Measurements from ENCODE around the gene C8A. TPM values are rescaled to one million over a fixed set of nuclear protein-coding genes. Genes with fewer than 3 reads are reported as not detected.

Gene C8A
- total RNA-seq, 1 donor: not detected

DNA sequence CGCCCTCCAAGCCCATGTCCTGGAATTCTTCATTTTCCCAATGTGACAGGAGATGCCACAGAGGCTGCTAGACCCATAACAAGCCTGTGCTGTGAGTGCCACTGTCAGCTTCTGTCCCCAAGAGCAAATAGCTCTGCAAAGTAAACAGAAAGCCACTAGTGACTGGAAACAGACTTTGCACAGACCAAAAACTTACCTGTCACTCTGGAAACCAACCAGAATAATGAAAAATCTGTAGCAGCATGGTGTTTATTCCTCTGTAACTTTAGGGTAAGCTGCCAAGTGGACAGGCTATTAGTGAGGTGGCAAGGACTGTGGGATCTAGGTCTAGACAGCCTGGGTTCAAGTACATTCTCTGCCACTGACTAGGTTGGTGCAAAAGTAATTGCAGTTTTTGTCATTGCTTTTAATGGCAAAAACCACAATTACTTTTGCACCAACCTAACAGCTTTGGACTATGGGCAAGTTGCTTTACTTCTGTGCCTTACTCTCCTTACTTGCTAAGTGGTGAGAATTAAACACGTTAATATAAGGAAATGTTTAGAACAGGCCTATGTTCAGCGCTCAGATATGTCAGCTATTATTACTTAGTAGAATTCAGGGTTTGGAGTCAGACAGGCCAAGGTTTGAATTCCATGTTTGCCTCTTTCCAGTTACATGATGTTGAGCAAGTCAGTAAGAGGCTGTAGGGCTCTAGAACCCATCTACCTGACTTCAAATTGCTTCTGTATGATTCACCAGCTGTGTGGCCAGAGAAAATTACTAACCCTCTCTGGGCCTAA, 111.5 kb downstream of the C8A start, which contains the start of gene C8B:
Gene C8B (minus strand): TSS at position 100 of the 782 bp plus-strand sequence. CDS start 67 bp downstream, at position 33.
- Histone ChIP-seq H3K27ac (ENCODE audit: low read depth, low read length) (no peak within 1 kb of the TSS), H2AFZ (ENCODE audit: low read length) (no peak within 1 kb of the TSS), H3K4me1 (ENCODE audit: insufficient read depth, low read length) (no peaks in the 10 kb centered on the region), H3K27me3 (ENCODE audit: insufficient read depth, low read length) (no peaks in the 10 kb centered on the region), H3K4me2 (ENCODE audit: insufficient read depth, low read length) (no peak within 1 kb of the TSS), H3K9me3 (ENCODE audit: low read depth, low read length) (no peaks in the 10 kb centered on the region), H3K36me3 (ENCODE audit: insufficient read depth, low read length) (no peaks in the 10 kb centered on the region), H4K20me1 (ENCODE audit: insufficient read depth, low read length) (no peaks in the 10 kb centered on the region), H3K4me3 (ENCODE audit: insufficient read depth, low read length) (no peak within 1 kb of the TSS), H3K79me2 (ENCODE audit: insufficient read depth, low read length) (no peaks in the 10 kb centered on the region)
- peak; percentile 52 for DNase-seq (ENCODE audit: insufficient read length, low spot score, missing footprints)
- TF ChIP-seq, protein P1, sequence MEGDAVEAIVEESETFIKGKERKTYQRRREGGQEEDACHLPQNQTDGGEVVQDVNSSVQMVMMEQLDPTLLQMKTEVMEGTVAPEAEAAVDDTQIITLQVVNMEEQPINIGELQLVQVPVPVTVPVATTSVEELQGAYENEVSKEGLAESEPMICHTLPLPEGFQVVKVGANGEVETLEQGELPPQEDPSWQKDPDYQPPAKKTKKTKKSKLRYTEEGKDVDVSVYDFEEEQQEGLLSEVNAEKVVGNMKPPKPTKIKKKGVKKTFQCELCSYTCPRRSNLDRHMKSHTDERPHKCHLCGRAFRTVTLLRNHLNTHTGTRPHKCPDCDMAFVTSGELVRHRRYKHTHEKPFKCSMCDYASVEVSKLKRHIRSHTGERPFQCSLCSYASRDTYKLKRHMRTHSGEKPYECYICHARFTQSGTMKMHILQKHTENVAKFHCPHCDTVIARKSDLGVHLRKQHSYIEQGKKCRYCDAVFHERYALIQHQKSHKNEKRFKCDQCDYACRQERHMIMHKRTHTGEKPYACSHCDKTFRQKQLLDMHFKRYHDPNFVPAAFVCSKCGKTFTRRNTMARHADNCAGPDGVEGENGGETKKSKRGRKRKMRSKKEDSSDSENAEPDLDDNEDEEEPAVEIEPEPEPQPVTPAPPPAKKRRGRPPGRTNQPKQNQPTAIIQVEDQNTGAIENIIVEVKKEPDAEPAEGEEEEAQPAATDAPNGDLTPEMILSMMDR (IDR thresholded peaks at IDR 0.05; ENCODE audit: extremely low read depth, low read depth, low read length): no peak

DNA sequence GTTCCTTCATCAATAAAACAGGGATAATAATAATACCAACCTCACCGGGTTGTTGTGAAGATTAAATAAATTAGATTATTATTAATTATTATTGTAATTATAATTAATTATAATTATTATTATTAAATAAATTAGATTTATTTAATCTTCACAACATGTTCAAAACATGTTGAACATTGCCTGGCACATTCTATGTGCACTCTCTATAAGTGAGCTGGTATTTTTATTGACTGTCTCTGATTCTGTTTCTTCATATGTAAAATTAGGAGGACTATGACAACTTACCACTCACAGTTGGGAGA, 112.1 kb downstream of the C8A start:
- H3K4me2 ChIP-seq (ENCODE audit: insufficient read depth, low read length): no peak overlapping the region
- no peaks in the 10 kb centered on the region for H4K20me1 ChIP-seq (ENCODE audit: insufficient read depth, low read length)
- H3K27me3 ChIP-seq (ENCODE audit: insufficient read depth, low read length): no peaks in the 10 kb centered on the region
- no peaks in the 10 kb centered on the region for H3K9me3 ChIP-seq (ENCODE audit: low read depth, low read length)
- H3K4me1 ChIP-seq (ENCODE audit: insufficient read depth, low read length): no peaks in the 10 kb centered on the region
- no peak overlapping the region for H3K4me3 ChIP-seq (ENCODE audit: insufficient read depth, low read length)
- H2AFZ ChIP-seq (ENCODE audit: low read length): no peak overlapping the region
- H3K27ac ChIP-seq (ENCODE audit: low read depth, low read length): no peak overlapping the region
- DNase-seq (ENCODE audit: insufficient read length, low spot score, missing footprints): no peak
- H3K79me2 ChIP-seq (ENCODE audit: insufficient read depth, low read length): no peaks in the 10 kb centered on the region
- TF ChIP-seq, protein P1 (IDR thresholded peaks at IDR 0.05; ENCODE audit: extremely low read depth, low read depth, low read length): no peak
- no peaks in the 10 kb centered on the region for H3K36me3 ChIP-seq (ENCODE audit: insufficient read depth, low read length)

- H3K4me1 ChIP-seq (ENCODE audit: insufficient read depth, low read length): no peaks in the 10 kb centered on the region
Measured at GRCh38 chr1:56967355-56967754, 112.8 kb downstream of the C8A start.

More at GRCh38 chr1:56967355-56967754, 112.8 kb downstream of the C8A start:
- Histone ChIP-seq H3K4me2 (ENCODE audit: insufficient read depth, low read length) (no peak overlapping the region), H3K27me3 (ENCODE audit: insufficient read depth, low read length) (no peaks in the 10 kb centered on the region), H3K36me3 (ENCODE audit: insufficient read depth, low read length) (no peaks in the 10 kb centered on the region), H4K20me1 (ENCODE audit: insufficient read depth, low read length) (no peaks in the 10 kb centered on the region), H3K79me2 (ENCODE audit: insufficient read depth, low read length) (no peaks in the 10 kb centered on the region), H2AFZ (ENCODE audit: low read length) (no peak overlapping the region), H3K27ac (ENCODE audit: low read depth, low read length) (no peak overlapping the region), H3K9me3 (ENCODE audit: low read depth, low read length) (no peaks in the 10 kb centered on the region), H3K4me3 (ENCODE audit: insufficient read depth, low read length) (no peak overlapping the region)
- TF ChIP-seq, protein P1 (IDR thresholded peaks at IDR 0.05; ENCODE audit: extremely low read depth, low read depth, low read length): no peak
- DNase-seq (ENCODE audit: insufficient read length, low spot score, missing footprints): no peak

Other genes starting within 250 kb of the C8A start
- gene PRKAA2, start 209.5 kb upstream of the C8A start, total RNA-seq: 0.88 and 1.1 TPM in 2 replicates
- gene FYB2, start 35.4 kb upstream of the C8A start, total RNA-seq: not detected in 2 replicates
- gene C8B, start 111.2 kb downstream of the C8A start, total RNA-seq: not detected in 2 replicates